Panc1 (cell line): Measurements from ENCODE around the gene WDR90. TPM values are rescaled to one million over a fixed set of nuclear protein-coding genes. Genes with fewer than 3 reads are reported as not detected.

Experiments used
- ATAC-seq: fragments of 200-7000 bp; cut with Tn5 transposase; 2 replicates; pipeline ENCODE4 v1.9.1; 2020; ENCODE audit warnings: mild to moderate bottlenecking, moderate library complexity
- BruUV-seq: library from RNA; stranded (reverse); fragments of 400-500 nt; replicated peaks from 2 replicates; lab custom pipeline; 2021; lab: Mats Ljungman, UMichigan
- CTCF ChIA-PET: fragments of 300-600 bp; sonication (Branson Sonifier 250); formaldehyde crosslinking; loops from one replicate; lab custom pipeline; 2022; ENCODE audit warnings: antibody characterized with exemption; lab: Charles Lee
- POLR2A ChIA-PET: fragments of 300-600 bp; sonication (Branson Sonifier 250); formaldehyde crosslinking; loops from one replicate; lab custom pipeline; 2022; ENCODE audit warnings: antibody characterized with exemption; lab: Charles Lee
- DNase-seq: peaks from one replicate; pipeline ENCODE4 v3.0.0-alpha.2; 2010; ENCODE audit warnings: low read depth, low spot score
- H3K27ac ChIP-seq: 2 replicates; pipeline ENCODE4 v1.5.1; 2011; ENCODE audit warnings: mild to moderate bottlenecking, low read length, inconsistent platforms
- H3K27me3 ChIP-seq: fragments of 200-500 bp; sonication (Bioruptor generic); 2 replicates; pipeline ENCODE4 v1.6.0; 2014; ENCODE audit warnings: low read length, inconsistent platforms; ENCODE audit not compliant: control insufficient read depth, insufficient read depth
- H3K36me3 ChIP-seq: fragments of 200-500 bp; sonication (Bioruptor generic); 2 replicates; pipeline ENCODE4 v1.5.1; 2014; ENCODE audit warnings: inconsistent platforms, mild to moderate bottlenecking, low read length, moderate library complexity; ENCODE audit not compliant: control insufficient read depth, insufficient read depth
- H3K4me1 ChIP-seq: 2 replicates; pipeline ENCODE4 v1.5.1; 2011; ENCODE audit warnings: inconsistent platforms, mild to moderate bottlenecking, low read length, moderate library complexity; ENCODE audit not compliant: control insufficient read depth, insufficient read depth
- H3K4me3 ChIP-seq, 2 experiments: 2 replicates each; pipeline ENCODE4 v1.5.1; 2011 to 2012; ENCODE audit warnings: low read depth in 2 of 2, low read length in 2 of 2, mild to moderate bottlenecking in 2 of 2, inconsistent platforms in 1 of 2, moderate library complexity in 1 of 2
- H3K9me3 ChIP-seq: fragments of 200-500 bp; sonication (Bioruptor generic); 2 replicates; pipeline ENCODE4 v1.5.1; 2014; ENCODE audit warnings: low read depth, mild to moderate bottlenecking, inconsistent platforms, low read length, moderate library complexity; ENCODE audit not compliant: control insufficient read depth, insufficient read depth
- CTCF ChIP-seq: fragments of 450-650 bp; IDR thresholded peaks from 2 replicates; pipeline ENCODE4 v1.5.1; 2017; ENCODE audit warnings: mild to moderate bottlenecking
- POLR2AphosphoS5 ChIP-seq: IDR thresholded peaks from 2 replicates; pipeline ENCODE4 v1.6.1; 2012; ENCODE audit warnings: mild to moderate bottlenecking, low read depth, low read length, moderate library complexity
- REST ChIP-seq, 2 experiments: IDR thresholded peaks; 2 replicates each; pipeline ENCODE4 v1.6.1; 2011 to 2012; ENCODE audit warnings: low read depth in 2 of 2, control low read depth in 1 of 2, low read length in 1 of 2, mild to moderate bottlenecking in 1 of 2, moderate library complexity in 1 of 2; ENCODE audit not compliant: insufficient read depth in 1 of 2
- SIN3A ChIP-seq: IDR thresholded peaks from 2 replicates; pipeline ENCODE4 v1.6.1; 2012; ENCODE audit warnings: low read depth, mild to moderate bottlenecking, low read length, moderate library complexity, borderline replicate concordance; ENCODE audit not compliant: insufficient read depth
- TCF7L2 ChIP-seq: IDR thresholded peaks from 2 replicates; pipeline ENCODE4 v1.6.1; 2011; ENCODE audit warnings: mild to moderate bottlenecking, low read depth, low read length, inconsistent platforms
- in situ Hi-C: cut with HindIII; loops from 2 replicates; pipeline ENCODE4 v1.10.0; 2016; ENCODE audit warnings: low sequenced_read_pairs, low pct_unique_long_range_greater_than_20kb
- intact Hi-C: fragments of 100-400 bp; cut with micrococcal nuclease; formaldehyde crosslinking; loops from one replicate; pipeline ENCODE4 v1.10.0; 2022; ENCODE audit not compliant: unreplicated experiment
- total RNA-seq: library from RNA; stranded (reverse); gene quantifications from one replicate; pipeline ENCODE4 v1.2.1, GENCODE V29; 2021; ENCODE audit not compliant: unreplicated experiment

Gene WDR90
- total RNA-seq, 1 experiment from 2014 or later: 58.9 TPM

- Histone ChIP-seq H3K27ac (peak within 1 kb of the TSS; percentile 94), H3K4me3 (peak within 1 kb of the TSS; percentile 65 to 80), H3K27me3 (no peaks in the 10 kb centered on the region), H3K9me3 (no peaks in the 10 kb centered on the region), H3K36me3 (no peaks in the 10 kb centered on the region; the same call in 1 of the 2 replicates), H3K4me1 (peaks cover 63% of the 10 kb centered on the region)
- CTCF ChIA-PET: interaction anchor here (1.0 kb wide), 1 partner anchor 70 kb away, joined by 3 read pairs; no protein-coding TSS in a partner anchor
- DNase-seq: no peak
- ATAC-seq: peak; percentile 70
- POLR2A ChIA-PET: interaction anchor here (0.6 kb wide), 1 partner anchor 8 kb away, joined by 5 read pairs; no protein-coding TSS in a partner anchor
- TF ChIP-seq TCF7L2: 0 out of 2 replicates have a peak, but pooled peaks have one; percentile 25
- TF ChIP-seq SIN3A: peak; percentile 31; the same call in 1 of the 2 replicates
- TF ChIP-seq CTCF: no peak
- 0 out of 4 replicates have a peak, but pooled peaks of 1 of the 2 experiments have one; percentile 10 for TF ChIP-seq REST (IDR thresholded peaks at IDR 0.05; ENCODE audit: insufficient read depth in 1 of 2, low read depth in 2 of 2, low read length in 1 of 2)
- TF ChIP-seq POLR2AphosphoS5: peak; percentile 34; the same call in 1 of the 2 replicates
- intact Hi-C loops: no loop called here
- in situ Hi-C loops: no loop called here
- BruUV-seq: no TSS peak
These were observed 65.7 kb downstream of the WDR90 start, which contains the start of gene METRN for GRCh38 chr16:714558-715476. Gene METRN, plus strand, starts transcription at chr16:715118. Its CDS starts 172 bp downstream, at chr16:715290.

- intact Hi-C loops: no loop called here
- POLR2A ChIA-PET: interaction anchor here (0.6 kb wide), 2 partner anchors 327 to 336 kb away, joined by 3 to 4 read pairs; no protein-coding TSS in a partner anchor
These were observed 66.5 kb downstream of the WDR90 start for GRCh38 chr16:715477-716199.

More at GRCh38 chr16:715477-716199, 66.5 kb downstream of the WDR90 start:
- H3K27ac ChIP-seq: peak overlapping the region; percentile 88
- no peak for DNase-seq
- peak; percentile 83 for TF ChIP-seq CTCF
- 0 out of 2 replicates have a peak, but pooled peaks have one; percentile 41 for TF ChIP-seq SIN3A
- TF ChIP-seq POLR2AphosphoS5: no peak
- TF ChIP-seq TCF7L2: no peak
- no peak for TF ChIP-seq REST (IDR thresholded peaks at IDR 0.05; ENCODE audit: insufficient read depth in 1 of 2, low read depth in 2 of 2, low read length in 1 of 2)
- ATAC-seq: peak; percentile 1; the same call in 1 of the 2 replicates
- no peaks in the 10 kb centered on the region; the same call in 1 of the 2 replicates for H3K36me3 ChIP-seq
- in situ Hi-C loops: no loop called here
- no peaks in the 10 kb centered on the region for H3K9me3 ChIP-seq
- peaks cover 60% of the 10 kb centered on the region for H3K4me1 ChIP-seq
- BruUV-seq: no TSS peak
- peak overlapping the region; percentile 65 to 80 for H3K4me3 ChIP-seq
- CTCF ChIA-PET: interaction anchor here (0.6 to 1.1 kb wide), 3 partner anchors 69 to 1252 kb away, joined by 3 to 4 read pairs (median 3); no protein-coding TSS in a partner anchor
- no peaks in the 10 kb centered on the region for H3K27me3 ChIP-seq
